DOHH2 (cell line): ENCODE data around the gene TMEM79.

Source experiments
- CTCF ChIP-seq: fragments of 200-600 bp; sonication (generic); IDR thresholded peaks from one replicate; pipeline ENCODE4 v1.5.1; 2014; ENCODE audit warnings: antibody characterized with exemption, mild to moderate bottlenecking, low read depth, low read length; ENCODE audit not compliant: poor library complexity, severe bottlenecking
- EZH2phosphoT487 ChIP-seq: fragments of 200-600 bp; sonication (generic); IDR thresholded peaks from 2 replicates; pipeline ENCODE4 v1.6.1; 2017; ENCODE audit warnings: borderline replicate concordance, mild to moderate bottlenecking, antibody characterized with exemption, low read length, moderate library complexity, mixed read lengths

GRCh38 chr1:156276966-156277381, 7.2 kb upstream of the TMEM79 start:
- no peak for TF ChIP-seq CTCF
- TF ChIP-seq EZH2phosphoT487, result no peak
